AG09319 (cell line): ENCODE measurements around the gene RASL12.

Experiments used
- DNase-seq: peaks from one replicate; pipeline ENCODE4 v3.0.0-alpha.2; 2010; ENCODE audit warnings: low read depth; ENCODE audit errors: extremely low read depth
- TF ChIP-seq, protein P1 (sequence below): IDR thresholded peaks from 2 replicates; pipeline ENCODE4 v1.5.1; 2011; ENCODE audit warnings: low read depth, mild to moderate bottlenecking, inconsistent platforms, low read length, moderate library complexity

RASL12 gene

GRCh38 chr15:65088643-65089021 lies 20.8 kb upstream of the RASL12 start:
- no peak for DNase-seq
- TF ChIP-seq, protein P1, sequence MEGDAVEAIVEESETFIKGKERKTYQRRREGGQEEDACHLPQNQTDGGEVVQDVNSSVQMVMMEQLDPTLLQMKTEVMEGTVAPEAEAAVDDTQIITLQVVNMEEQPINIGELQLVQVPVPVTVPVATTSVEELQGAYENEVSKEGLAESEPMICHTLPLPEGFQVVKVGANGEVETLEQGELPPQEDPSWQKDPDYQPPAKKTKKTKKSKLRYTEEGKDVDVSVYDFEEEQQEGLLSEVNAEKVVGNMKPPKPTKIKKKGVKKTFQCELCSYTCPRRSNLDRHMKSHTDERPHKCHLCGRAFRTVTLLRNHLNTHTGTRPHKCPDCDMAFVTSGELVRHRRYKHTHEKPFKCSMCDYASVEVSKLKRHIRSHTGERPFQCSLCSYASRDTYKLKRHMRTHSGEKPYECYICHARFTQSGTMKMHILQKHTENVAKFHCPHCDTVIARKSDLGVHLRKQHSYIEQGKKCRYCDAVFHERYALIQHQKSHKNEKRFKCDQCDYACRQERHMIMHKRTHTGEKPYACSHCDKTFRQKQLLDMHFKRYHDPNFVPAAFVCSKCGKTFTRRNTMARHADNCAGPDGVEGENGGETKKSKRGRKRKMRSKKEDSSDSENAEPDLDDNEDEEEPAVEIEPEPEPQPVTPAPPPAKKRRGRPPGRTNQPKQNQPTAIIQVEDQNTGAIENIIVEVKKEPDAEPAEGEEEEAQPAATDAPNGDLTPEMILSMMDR: no peak

DNA sequence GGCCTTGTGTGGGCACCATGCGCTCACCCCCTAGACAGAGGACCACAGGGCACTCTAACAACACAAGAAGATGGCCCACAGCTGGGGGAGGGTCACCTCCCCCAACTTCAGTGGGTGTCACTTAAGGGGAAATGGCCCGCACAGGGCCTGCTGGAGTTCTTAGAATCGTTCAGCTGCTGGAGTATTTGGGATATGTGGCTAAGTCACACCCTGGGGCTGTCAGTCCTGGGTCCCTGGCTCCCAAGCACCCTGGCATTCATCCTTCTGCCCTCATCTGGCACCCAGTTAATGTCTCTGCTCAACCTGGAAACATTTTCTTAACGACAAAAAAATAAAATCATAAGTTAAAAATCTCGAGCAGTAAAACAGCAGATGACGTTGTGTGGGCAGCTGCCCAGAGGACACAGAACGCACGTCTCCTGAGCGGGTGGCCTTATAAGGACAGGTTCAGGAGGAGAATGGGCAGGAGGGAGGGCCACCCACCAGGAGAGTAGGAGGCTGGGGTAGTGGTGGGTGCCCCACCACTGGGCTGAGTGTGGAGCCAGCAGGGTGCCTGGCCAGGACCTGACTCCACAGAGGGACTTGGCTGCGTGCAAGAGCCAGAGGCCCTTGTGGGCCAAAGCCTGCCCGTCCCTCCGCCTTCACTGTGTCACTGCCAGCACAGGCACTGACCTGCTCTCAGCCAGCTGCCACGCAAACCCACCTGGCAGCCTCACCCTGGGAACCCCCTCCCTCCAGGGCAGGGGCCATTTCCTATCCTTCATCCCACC lies 20.3 kb upstream of the RASL12 start:
- TF ChIP-seq, protein P1: no peak
- DNase-seq: no peak

DNA sequence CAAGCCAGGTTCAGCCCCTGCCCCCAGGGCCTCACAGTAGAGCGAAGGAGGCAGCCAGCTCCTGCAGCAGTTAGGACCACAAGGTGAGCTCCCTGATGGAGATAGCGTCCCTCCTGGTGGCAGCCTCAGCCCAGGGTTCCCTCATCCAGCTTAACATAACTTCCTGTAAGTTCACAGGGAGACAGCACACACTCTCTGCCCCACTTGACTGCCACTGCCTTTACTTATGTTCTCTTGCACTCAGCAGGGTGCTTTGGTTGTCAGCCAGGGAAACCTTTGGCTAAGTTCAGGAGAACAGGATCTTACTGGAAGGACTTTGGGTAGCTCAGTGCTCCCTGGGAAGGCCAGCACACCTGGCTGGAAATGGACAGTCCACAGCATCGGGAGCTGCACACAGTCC lies 19.6 kb upstream of the RASL12 start:
- TF ChIP-seq, protein P1: no peak
- no peak for DNase-seq

- TF ChIP-seq, protein P1: no peak; the same call in none of the 2 replicates
- DNase-seq: no peak
Measured at GRCh38 chr15:65086680-65087111, 18.9 kb upstream of the RASL12 start.

GRCh38 chr15:65085990-65086679 lies 18.3 kb upstream of the RASL12 start:
- TF ChIP-seq, protein P1: peak; percentile 49
- no peak for DNase-seq

DNA sequence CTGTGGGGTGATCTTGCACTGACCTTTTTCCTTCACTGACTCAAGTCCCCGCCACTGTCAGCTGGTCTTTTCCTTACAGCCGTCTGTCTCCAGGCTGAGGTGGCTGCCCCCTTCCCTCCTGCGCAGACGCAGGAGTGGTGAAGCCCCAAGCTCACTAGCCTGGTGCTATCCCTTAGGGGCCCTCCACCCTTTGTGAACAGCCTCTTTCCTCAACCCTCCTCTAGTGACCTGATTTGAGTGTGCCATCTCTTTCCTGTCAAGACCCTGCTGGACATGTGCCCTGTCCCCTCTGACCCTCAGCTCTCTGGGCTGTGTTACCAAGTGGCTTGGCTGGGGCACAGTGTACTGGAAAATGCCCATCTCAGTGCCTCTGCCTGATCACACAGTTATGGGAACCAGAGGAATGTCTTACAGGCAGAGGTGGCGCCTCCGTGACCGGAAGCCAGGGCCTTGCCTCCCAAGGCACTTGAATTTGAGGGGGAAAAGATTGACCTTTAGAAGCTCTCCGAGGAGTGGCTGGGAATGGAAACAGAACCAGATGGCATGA lies 17.5 kb upstream of the RASL12 start:
- TF ChIP-seq, protein P1: no peak

More for the DNA sequence above, 17.5 kb upstream of the RASL12 start:
- DNase-seq: no peak
